ENCODE data around the gene RNF121. TPM values are rescaled to one million over a fixed set of nuclear protein-coding genes. Genes with fewer than 3 reads are reported as not detected.

Gene RNF121
- total and polyA plus RNA-seq, 2 of the 8 experiments (the other 6 are each of a cell fraction or from before 2014, with no cell fraction given) = 39.7 to 51.6 TPM

DNA sequence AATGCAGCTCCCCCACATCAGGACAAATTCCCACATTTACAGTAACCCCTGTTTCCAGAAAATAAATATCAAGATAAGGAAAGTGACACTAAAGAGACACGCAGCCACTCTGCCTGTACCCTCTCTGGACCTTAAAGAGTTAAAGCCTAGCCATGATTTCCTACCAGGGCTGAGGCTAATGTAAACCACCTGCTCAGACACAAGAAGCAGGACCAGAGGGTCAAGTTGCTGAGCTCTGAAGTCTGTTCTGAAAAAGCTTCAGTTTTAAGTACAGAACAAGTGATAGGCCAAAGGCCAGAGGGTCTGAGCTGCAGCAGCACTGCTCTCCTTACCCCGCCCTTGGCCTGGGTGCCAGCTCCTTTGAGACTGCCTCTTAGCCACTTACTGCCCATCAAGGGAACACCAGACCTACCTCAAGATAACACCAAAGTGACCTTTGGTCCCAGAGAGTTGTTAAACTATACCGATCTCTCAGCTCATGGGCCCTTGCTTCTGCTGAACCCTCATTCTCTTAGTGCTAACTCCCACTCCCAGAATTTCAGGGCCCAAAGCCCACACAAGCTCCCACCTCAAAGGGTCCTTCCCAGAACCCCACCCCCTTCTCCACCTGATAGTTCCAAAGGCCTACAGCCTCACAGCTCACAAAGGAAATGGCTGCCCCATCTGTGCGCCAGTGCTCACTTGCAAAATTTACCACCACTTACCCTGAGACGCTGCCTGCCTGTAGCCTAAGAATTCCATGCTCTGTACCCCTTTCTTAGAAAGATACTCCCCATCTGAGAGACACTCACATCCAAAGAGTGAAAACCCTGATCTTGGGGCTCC lies 110.4 kb downstream of the RNF121 start:
- H3K4me3 ChIP-seq (ENCODE audit: extremely low read depth in 1 of 4, insufficient read depth in 2 of 4, low read depth in 3 of 4, low read length in 4 of 4) = peak overlapping the region in 1 of 4 experiments; percentile 55; a peak in 2 of 8 replicates
- no peak for FAIRE-seq
- TF ChIP-seq PHF8 (conservative IDR thresholded peaks at IDR 0.05; ENCODE audit: low read depth, low read length) = no peak
- no peak for TF ChIP-seq CBX8 (IDR thresholded peaks at IDR 0.05; ENCODE audit: borderline replicate concordance, low read depth, low read length)
- TF ChIP-seq SP4 (IDR thresholded peaks at IDR 0.05; ENCODE audit: low read length) = no peak
- no peak for TF ChIP-seq BCL11A (IDR thresholded peaks at IDR 0.05; ENCODE audit: low read depth in 2 of 2, low read length in 2 of 2)
- no peak for TF ChIP-seq HDAC2 (IDR thresholded peaks at IDR 0.05; ENCODE audit: borderline replicate concordance in 1 of 2, low read depth in 2 of 2, low read length in 2 of 2)
- TF ChIP-seq CHD1 (IDR thresholded peaks at IDR 0.05; ENCODE audit: low read depth, low read length) = no peak
- TF ChIP-seq, protein P1, sequence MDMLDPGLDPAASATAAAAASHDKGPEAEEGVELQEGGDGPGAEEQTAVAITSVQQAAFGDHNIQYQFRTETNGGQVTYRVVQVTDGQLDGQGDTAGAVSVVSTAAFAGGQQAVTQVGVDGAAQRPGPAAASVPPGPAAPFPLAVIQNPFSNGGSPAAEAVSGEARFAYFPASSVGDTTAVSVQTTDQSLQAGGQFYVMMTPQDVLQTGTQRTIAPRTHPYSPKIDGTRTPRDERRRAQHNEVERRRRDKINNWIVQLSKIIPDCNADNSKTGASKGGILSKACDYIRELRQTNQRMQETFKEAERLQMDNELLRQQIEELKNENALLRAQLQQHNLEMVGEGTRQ (IDR thresholded peaks at IDR 0.05; ENCODE audit: low read length) = no peak
- no peak for TF ChIP-seq SAP30 (IDR thresholded peaks at IDR 0.05; ENCODE audit: insufficient read depth, insufficient replicate concordance, low read length)
- TF ChIP-seq SIN3A (conservative IDR thresholded peaks at IDR 0.05 in 1 of 2, IDR thresholded peaks at IDR 0.05 in 1 of 2; ENCODE audit: low read depth in 1 of 2, low read length in 2 of 2) = no peak

More for the DNA sequence above, 110.4 kb downstream of the RNF121 start:
- H3K18ac ChIP-seq (ENCODE audit: extremely low read depth, low read length) = peak overlapping the region; percentile 90; the same call in 1 of the 2 replicates
- H4K5ac ChIP-seq (ENCODE audit: insufficient read length, low read depth, low read length) = peak overlapping the region; percentile 45
- H3K9ac ChIP-seq (replicated peaks in 1 of 4; ENCODE audit: extremely low read depth in 1 of 4, low read depth in 3 of 4, low read length in 3 of 4) = peak overlapping the region in 2 of 4 experiments; percentile 11 to 13; a peak in 2 of 7 replicates
- H3K27me3 ChIP-seq (replicated peaks in 1 of 4; ENCODE audit: control insufficient read depth in 3 of 4, extremely low read depth in 1 of 4, insufficient read depth in 3 of 4, low read length in 3 of 4) = no peaks in the 10 kb centered on the region
- H3K36me3 ChIP-seq (ENCODE audit: control insufficient read depth in 2 of 4, insufficient read depth in 4 of 4, low read length in 3 of 4) = peaks cover 0 to 13% (median 0%) of the 10 kb centered on the region in 4 experiments; a peak in 4 of 8 replicates
- H3K79me1 ChIP-seq (ENCODE audit: low read depth, low read length) = peaks cover 15% of the 10 kb centered on the region
- H3K23ac ChIP-seq (ENCODE audit: insufficient read length) = no peak overlapping the region
- H4K91ac ChIP-seq (replicated peaks; ENCODE audit: insufficient read length, low read length) = peak overlapping the region; percentile 83
- no peak for DNase-seq (ENCODE audit: low read depth in 1 of 2, low spot score in 2 of 2)
- H3K27ac ChIP-seq (ENCODE audit: low read depth, low read length) = peak overlapping the region; percentile 52
- H2AFZ ChIP-seq (ENCODE audit: low read length) = no peak overlapping the region
- no peak overlapping the region; the same call in 1 of the 2 replicates for H4K8ac ChIP-seq (ENCODE audit: extremely low read depth, insufficient read depth, low read length)
- peaks cover 7% of the 10 kb centered on the region for H3K23me2 ChIP-seq (ENCODE audit: low read depth, low read length)
- 89% methylated on average over 5 of the region's 5 CpGs; no CpG with 5 or more reads in 1 of the 2 experiments for WGBS, 2 experiments (ENCODE audit: extremely low coverage in 1 of 2, insufficient coverage in 1 of 2, insufficient read length in 1 of 2, insufficient replicate concordance in 2 of 2, low coverage in 1 of 2, low lambda C conversion rate in 2 of 2, missing lambda C conversion rate in 1 of 2)
- no peak overlapping the region for H2BK20ac ChIP-seq (ENCODE audit: low read length)
- POLR2A ChIA-PET (ENCODE audit: partially characterized antibody) = interaction anchor here (0.7 to 4.8 kb wide), 14 partner anchors 9 to 258 kb away, joined by 3 to 33 read pairs (median 4); partner anchors contain the start of genes ANAPC15 and LRRC51
- CTCF ChIA-PET (ENCODE audit: partially characterized antibody) = interaction anchor here (0.8 to 4.6 kb wide), 13 partner anchors 8 to 247 kb away, joined by 3 to 57 read pairs (median 6); no protein-coding TSS in a partner anchor
- H3K79me2 ChIP-seq (ENCODE audit: control insufficient read depth in 1 of 2, insufficient read depth in 2 of 2, low read length in 2 of 2) = peaks cover 10 to 68% of the 10 kb centered on the region in 2 experiments; a peak in 3 of 4 replicates
- H2BK15ac ChIP-seq (ENCODE audit: low read length) = peak overlapping the region; percentile 72; the same call in 1 of the 2 replicates
- peak overlapping the region; percentile 78; the same call in 1 of the 2 replicates for H2BK12ac ChIP-seq (ENCODE audit: low read depth, low read length)
- H2AK5ac ChIP-seq (ENCODE audit: low read depth, low read length) = peak overlapping the region; percentile 57; the same call in 1 of the 2 replicates
- H3K14ac ChIP-seq (ENCODE audit: insufficient read length) = no peak overlapping the region
- peak overlapping the region; percentile 69 for H3K4ac ChIP-seq (replicated peaks; ENCODE audit: insufficient read length, low read depth, low read length)
- peak overlapping the region; percentile 73 to 92 for H3K4me2 ChIP-seq (ENCODE audit: insufficient read depth in 1 of 2, low read depth in 2 of 2, low read length in 2 of 2)
- peaks cover 29 to 36% (median 33%) of the 10 kb centered on the region in 4 experiments for H3K4me1 ChIP-seq (replicated peaks in 1 of 4; ENCODE audit: control insufficient read depth in 3 of 4, insufficient read depth in 4 of 4, low read length in 3 of 4)
- no peak overlapping the region for H3K56ac ChIP-seq (replicated peaks; ENCODE audit: insufficient read length, low read depth, low read length)
- H4K20me1 ChIP-seq (replicated peaks in 1 of 2; ENCODE audit: control insufficient read depth in 1 of 2, insufficient read depth in 2 of 2, low read length in 2 of 2) = no peaks in the 10 kb centered on the region
- no peaks in the 10 kb centered on the region for H3K9me3 ChIP-seq (ENCODE audit: insufficient read depth in 2 of 2, low read depth in 1 of 2, low read length in 1 of 2)
- H2BK5ac ChIP-seq (ENCODE audit: low read depth, low read length) = peak overlapping the region; percentile 54
- H2BK120ac ChIP-seq (replicated peaks; ENCODE audit: low read depth, low read length) = no peak overlapping the region

All from H1 (cell line).